Measurements from ENCODE around the gene TK2. TPM values are rescaled to one million over a fixed set of nuclear protein-coding genes. Genes with fewer than 3 reads are reported as not detected.
A peak's percentile ranks its signal among the peaks of the same experiment; 100 is the strongest.
"Not testable (repeated sequence)": the region's sequence is repeated elsewhere in the genome, so short reads cannot be mapped to it uniquely, and the experiment has no call there.

Gene TK2
- 16.9 TPM for polyA plus RNA-seq (2012; ENCODE audit: insufficient read depth, insufficient read length)

DNA sequence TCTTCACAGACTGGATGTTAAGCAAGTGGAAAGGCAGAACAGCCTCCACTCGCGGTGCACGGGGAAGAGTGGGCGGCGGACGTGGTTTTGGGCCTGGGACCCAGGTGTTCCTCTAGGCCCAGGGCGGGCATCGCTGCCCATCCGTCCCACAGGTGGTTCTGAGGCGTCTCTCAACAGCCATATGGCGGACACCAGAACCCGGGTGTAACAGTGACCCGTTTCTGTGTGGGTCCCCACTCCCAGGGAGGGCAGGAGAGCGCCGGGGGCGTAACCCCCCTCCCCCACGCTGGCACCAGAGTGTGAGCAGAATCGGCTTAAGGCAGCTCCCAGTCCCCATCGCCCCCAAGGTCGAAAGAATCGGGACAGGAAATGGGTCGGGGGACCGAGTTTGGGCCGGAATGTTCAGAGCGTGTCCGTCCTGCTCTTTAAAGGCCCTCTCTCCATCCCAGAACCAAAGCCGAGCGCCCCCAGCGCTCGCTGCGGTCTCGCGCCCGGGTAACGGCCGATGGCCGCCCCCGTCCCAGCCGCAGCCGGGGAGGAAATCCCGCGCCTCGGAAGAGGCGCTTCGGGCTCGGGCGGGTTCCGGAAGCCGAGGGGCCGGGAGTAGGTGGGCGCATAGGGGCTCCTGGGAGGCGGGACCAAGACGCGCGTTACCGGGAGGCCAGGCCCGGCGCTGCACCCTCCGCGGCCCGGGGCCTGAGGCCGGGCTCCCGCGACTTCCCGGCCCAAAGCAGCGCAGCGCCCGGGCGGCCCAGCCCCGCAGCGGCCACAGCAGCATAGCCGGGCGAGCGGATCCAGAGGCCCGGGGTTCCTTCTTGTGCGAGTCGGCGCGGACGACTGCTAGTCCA lies at the start of gene TK2:
Gene TK2, minus strand, starts transcription at position 839 of the 848 bp plus-strand sequence. Its CDS starts 61 bp downstream, at position 778.
- no peak for DNase-seq (ENCODE audit: low read depth, low spot score)

DNA sequence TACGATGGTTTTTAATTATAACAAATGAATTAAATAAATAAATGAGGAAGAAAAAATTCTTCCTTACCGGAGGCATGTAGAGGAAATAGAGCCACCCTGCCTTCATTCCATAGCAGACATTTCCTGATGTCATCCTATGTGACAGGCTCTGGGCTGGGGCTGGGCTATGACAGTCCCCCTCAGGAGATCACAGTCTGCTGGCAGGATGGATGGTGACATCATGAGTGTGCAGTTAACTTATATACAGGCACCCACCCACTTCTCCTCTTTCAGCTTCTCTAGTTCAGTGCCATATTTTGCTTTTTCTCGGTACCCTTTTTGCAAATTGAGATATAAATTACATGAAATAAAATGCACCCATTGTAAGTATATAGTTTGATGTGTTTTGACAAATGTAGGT lies 48.2 kb upstream of the TK2 start:
- no peak for DNase-seq (ENCODE audit: low read depth, low spot score)
- H3K4me3 ChIP-seq (ENCODE audit: low read length) = no peak overlapping the region

More for the DNA sequence above, at the start of gene TK2:
- H3K4me3 ChIP-seq (ENCODE audit: low read length) = peak within 1 kb of the TSS; percentile 79

DNA sequence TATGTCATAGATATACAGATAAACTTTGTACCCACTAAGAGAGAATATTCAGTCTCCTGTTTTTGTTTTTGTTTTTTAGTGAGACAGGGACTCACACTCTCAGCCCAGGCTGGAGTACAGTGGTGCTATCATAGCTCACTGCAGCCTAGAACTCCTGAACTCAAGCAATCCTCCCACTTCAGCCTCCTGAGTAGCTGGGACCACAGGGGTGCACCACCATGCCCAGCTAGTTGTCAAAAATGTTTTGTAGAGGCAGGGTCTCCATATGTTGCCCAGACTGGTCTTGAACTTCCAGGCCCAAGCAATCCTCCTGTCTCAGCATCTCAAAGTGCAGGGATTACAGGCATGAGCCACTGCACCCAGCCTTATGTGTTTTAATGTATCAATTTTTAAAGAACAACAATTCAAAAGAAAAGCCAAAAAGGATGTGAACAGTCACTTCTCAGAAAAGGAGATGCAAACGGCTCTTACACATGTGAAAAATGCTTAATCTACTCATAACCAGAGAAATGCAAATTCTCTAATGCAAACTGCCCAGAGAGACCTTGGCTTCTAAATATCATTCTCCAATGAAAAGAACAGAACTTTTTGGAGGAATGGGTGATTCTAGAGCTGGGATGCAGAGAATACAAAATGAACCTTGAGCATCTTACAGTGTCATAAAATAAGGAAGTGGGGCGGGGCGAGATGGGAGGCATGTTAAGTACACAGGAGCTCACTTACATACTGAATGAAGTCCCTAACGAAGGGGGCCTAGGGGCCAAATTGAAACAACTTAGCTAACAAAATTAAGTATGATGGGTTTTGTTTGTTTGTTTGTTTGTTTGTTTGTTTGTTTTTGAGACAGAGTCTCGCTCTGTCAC lies 47.3 kb upstream of the TK2 start:
- no peak for DNase-seq (ENCODE audit: low read depth, low spot score)
- H3K4me3 ChIP-seq (ENCODE audit: low read length) = no peak overlapping the region

- H3K4me3 ChIP-seq (ENCODE audit: low read length); DNase-seq (ENCODE audit: low read depth, low spot score): not testable (repeated sequence)
Observed at GRCh38 chr16:66596559-66596958, 46.6 kb upstream of the TK2 start.

GRCh38 chr16:66594739-66595138 lies 44.8 kb upstream of the TK2 start:
- no peak for DNase-seq (ENCODE audit: low read depth, low spot score)
- no peak overlapping the region for H3K4me3 ChIP-seq (ENCODE audit: low read length)

DNA sequence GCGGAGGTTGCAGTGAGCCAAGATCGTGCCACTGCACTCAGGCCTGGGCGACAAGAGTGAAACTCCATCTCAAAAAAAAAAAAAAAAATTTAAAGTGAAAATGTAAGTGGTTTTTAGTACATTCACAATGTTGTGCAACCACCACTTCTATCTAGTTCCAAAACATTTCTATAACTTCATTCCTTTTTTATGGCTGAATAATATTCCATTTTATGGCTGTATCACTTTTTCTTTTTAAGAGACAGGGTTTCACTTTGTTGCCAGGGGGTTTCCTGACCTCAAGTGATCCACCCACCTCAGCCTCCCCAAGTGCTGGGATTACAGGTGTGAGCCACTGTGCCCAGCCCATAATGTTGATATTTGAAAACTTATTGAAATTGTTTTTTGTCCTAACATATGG lies 42.9 kb upstream of the TK2 start:
- no peak overlapping the region for H3K4me3 ChIP-seq (ENCODE audit: low read length)
- no peak for DNase-seq (ENCODE audit: low read depth, low spot score)

DNA sequence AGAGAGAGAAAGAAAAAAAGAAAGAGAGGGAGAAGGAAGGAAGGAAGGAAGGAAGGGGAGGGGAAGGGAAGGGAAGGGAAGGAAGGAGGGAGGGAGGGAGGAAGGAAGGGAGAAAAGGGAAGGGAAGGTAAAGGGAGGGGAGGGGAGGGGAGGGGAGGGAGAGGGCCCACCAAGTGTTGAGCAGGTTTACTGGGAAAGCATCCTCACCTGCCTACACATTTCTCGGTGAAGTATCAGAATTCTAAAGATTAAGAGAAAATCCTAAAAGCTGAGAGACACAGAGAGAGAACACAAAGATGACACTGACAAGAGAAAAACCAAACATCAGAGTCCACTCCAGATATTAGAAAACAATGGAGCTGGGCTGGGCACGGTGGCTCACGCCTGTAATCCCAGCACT lies 42.3 kb upstream of the TK2 start:
- no peak for DNase-seq (ENCODE audit: low read depth, low spot score)

DNA sequence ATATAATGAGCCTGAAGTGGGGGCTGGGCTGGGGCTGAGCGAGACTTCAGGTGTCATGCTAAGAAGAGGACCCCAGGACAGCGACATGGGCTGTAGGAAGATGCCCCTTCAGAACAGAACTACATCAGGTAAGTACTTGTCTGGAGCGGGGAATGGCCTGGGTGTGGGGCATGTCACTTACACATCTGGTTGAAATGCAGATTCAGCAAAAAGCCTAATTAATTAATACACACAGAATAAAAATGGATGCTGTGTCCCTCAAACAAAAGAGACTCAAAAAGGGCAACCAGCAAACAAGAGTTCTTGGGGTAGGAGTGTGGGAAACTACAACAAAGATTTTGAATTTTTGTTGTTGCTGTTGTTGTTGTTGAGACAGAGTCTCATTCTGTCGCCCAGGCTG lies 41.1 kb upstream of the TK2 start:
- DNase-seq (ENCODE audit: low read depth, low spot score) = no peak
- H3K4me3 ChIP-seq (ENCODE audit: low read length) = no peak overlapping the region

More for the DNA sequence above, 42.3 kb upstream of the TK2 start:
- no peak overlapping the region for H3K4me3 ChIP-seq (ENCODE audit: low read length)

- peak; percentile 57 for DNase-seq (ENCODE audit: low read depth, low spot score)
- H3K4me3 ChIP-seq (ENCODE audit: low read length) = peak overlapping the region; percentile 6
Observed at GRCh38 chr16:66590322-66590721, 40.4 kb upstream of the TK2 start.

GRCh38 chr16:66588981-66589713 lies 39.2 kb upstream of the TK2 start:
- no peak overlapping the region for H3K4me3 ChIP-seq (ENCODE audit: low read length)
- DNase-seq (ENCODE audit: low read depth, low spot score) = peak; percentile 54

DNA sequence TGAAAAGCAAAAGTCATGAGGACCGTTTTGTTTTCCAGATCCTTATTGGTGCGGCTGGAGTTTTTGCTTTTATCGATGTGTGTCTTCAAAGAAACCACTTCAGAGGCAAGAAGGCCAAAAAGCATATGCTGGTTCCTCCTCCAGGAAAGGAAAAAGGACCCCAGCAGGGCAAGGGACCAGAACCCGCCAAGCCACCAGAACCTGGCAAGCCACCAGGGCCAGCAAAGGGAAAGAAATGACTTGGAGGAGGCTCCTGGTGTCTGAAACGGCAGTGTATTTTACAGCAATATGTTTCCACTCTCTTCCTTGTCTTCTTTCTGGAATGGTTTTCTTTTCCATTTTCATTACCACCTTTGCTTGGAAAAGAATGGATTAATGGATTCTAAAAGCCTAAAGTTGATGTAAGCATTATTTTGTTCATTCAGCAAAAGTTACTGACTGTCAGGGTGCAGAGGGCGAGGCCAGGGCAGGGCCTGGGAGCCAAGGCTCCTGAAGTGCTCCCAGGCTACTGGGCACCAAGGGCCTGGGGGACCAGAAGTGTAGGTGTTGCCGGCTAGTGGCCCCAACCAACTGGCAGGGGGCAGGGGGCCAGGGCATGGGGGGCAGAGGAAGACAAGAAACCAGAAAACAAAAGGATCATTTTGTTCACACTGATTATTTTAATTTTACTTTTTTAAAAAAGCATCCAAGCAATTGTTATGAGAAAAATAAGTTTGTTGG lies 38.1 kb upstream of the TK2 start:
- H3K4me3 ChIP-seq (ENCODE audit: low read length) = no peak overlapping the region
- no peak for DNase-seq (ENCODE audit: low read depth, low spot score)

GRCh38 chr16:66585481-66586239 lies 35.7 kb upstream of the TK2 start:
- no peak for DNase-seq (ENCODE audit: low read depth, low spot score)
- no peak overlapping the region for H3K4me3 ChIP-seq (ENCODE audit: low read length)

DNA sequence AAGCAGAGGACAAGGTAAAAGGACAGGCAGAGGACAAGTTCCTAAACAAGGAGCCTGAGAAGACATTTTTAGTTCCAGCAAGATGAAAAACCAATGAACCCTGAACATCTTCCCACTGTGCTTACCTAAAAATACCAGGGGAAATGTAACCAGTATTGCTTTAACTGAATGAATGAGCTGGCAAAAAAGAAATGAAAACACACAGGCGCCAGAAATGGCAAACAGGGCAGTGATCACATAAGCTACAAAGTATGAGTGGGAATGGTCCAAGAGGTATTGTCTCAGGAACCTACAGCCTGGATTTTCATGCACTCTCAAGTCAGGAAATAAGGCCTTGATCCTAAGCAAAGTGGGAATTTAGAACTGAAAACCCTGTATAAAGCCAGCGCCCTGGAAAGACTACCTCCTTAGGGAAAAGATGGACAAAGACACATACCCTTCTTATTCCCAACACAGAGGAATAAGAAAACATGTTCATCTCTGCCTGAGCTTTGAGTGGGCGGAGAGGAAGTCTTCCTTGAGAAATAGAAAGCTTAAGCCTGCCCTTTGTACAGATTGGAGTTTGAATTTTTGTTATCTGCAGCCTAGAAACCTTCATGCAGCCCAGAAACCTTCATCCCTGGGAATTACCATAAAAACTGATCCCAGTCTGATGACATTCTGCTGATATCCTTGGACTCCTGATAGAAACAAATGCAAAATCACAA lies 31.5 kb upstream of the TK2 start:
- no peak for DNase-seq (ENCODE audit: low read depth, low spot score)
- H3K4me3 ChIP-seq (ENCODE audit: low read length) = no peak overlapping the region

- DNase-seq (ENCODE audit: low read depth, low spot score) = no peak
- H3K4me3 ChIP-seq (ENCODE audit: low read length) = no peak overlapping the region
Observed at GRCh38 chr16:66580605-66581209, 30.8 kb upstream of the TK2 start.

DNA sequence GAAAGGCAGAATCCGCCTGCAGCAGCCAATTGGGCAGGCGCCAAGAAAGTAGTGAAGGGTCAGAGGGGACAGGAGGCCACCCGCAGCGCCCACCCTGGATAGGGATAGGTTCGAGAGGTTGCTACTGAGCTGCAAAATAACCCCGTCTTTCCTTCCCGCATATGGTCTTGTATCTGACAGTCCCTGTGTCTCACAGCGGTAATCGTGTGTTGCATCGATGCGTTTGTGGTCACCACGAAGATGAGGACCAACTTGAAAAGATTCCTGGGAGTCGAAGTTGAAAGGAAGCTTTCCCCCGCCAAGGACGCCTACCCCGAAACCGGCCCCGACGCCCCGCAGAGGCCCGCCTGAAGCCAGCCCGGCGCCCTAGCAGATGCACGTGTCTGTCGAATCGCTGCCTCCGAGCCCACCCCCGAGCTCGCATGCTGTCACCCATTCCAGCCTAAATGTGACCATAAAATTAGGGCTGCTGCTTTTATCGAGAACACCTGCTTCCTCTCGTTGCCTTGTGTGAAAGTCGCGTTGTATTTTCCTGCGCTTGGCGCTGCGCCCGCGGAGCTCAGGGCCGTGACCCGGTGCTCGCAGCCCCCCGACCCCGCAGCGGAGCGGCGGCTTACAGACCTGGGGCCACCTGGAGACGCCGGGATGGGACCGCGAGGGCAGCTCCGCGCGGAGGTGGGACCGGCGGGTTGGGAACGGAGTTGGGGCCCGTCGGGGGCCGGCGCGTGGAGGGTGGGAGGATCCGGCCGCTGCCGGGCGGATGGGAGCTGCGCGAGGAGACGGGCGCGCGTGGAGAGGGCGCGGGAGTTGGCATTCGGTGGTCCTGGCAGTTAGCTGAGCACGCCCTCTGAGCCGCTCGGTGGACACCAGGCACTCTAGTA lies 29.0 kb upstream of the TK2 start, which contains the start of gene CMTM2:
Gene CMTM2, plus strand, starts transcription at position 813 of the 881 bp plus-strand sequence. CDS start 145 bp downstream, outside the sequence.
- DNase-seq (ENCODE audit: low read depth, low spot score) = no peak
- H3K4me3 ChIP-seq (ENCODE audit: low read length) = no peak within 1 kb of the TSS

DNA sequence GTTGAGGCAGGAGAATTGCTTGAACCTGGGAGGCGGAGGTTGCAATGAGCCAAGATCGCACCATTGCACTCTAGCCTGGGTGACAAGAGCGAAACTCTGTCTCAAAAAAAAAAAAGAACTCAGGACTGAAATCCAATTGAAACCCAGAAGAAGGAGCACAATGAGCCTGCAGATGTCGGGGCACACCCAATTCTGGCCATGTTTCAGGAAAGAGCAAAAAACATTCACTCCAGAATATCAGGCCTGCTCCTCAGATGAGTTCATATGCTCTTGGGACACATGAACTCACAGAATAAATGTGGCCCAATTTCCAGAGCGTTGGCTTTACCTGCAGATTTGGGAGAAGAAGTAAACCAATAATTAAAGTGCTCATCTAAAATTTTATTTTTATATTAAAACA lies 26.4 kb upstream of the TK2 start:
- no peak for DNase-seq (ENCODE audit: low read depth, low spot score)
- H3K4me3 ChIP-seq (ENCODE audit: low read length) = no peak overlapping the region

All from Jurkat, Clone E6-1 (cell line).